HS-5 (cell line): ENCODE results near the gene TBX21.

Experiments
- DNase-seq: peaks from one replicate; pipeline ENCODE4 v3.0.0-alpha.2; 2012; ENCODE audit warnings: low read depth

Gene TBX21

DNA sequence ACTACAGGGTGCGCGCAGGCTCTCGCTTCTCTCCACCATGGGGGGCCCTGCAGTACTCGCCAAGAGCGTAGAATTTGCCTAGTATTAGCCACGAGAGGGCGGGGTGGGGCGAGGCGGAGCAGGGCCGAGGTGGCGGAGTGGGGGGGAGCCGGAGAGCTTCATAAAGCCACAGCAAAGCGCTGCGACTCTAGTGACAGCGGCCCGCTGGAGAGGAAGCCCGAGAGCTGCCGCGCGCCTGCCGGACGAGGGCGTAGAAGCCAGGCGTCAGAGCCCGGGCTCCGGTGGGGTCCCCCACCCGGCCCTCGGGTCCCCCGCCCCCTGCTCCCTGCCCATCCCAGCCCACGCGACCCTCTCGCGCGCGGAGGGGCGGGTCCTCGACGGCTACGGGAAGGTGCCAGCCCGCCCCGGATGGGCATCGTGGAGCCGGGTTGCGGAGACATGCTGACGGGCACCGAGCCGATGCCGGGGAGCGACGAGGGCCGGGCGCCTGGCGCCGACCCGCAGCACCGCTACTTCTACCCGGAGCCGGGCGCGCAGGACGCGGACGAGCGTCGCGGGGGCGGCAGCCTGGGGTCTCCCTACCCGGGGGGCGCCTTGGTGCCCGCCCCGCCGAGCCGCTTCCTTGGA is at the start of gene TBX21:
TBX21 (plus strand) TSS at position 190 of the 627 bp plus-strand sequence; CDS start at position 409, 219 bp downstream.
- DNase-seq: no peak

GRCh38 chr17:47684025-47684424 is 49.0 kb upstream of the TBX21 start:
- no peak for DNase-seq

DNA sequence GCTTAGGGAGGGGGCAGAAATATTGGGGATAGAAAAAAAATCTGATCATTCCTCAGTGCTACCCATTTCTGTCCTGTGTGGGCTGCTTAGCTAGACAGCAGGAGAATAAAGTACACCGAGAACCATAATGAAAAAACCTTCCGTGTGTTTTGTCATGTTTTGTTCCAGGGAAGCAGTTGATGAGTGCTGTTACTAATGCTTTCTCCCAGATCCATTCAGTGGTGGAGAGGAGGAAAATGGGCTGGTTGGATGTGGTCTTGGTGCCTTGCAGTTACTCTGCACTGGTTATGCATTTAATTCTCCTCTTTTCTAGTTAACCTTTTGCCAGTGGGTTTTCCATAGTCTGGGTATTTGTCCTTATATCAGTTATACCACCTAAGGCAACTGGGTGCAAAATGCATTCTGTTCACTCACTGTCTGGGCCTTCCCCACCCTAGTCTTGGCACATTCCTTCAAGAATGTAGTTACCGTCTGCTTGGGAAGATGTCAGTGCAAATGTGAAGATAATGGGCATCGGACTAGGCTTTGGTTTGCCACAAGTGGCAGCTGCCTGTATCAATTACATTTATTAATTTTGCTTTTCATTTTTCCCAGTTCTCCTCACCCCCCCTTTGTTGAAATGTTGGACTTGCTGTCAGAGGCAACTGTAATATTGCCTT is 48.4 kb upstream of the TBX21 start:
- DNase-seq: no peak

DNA sequence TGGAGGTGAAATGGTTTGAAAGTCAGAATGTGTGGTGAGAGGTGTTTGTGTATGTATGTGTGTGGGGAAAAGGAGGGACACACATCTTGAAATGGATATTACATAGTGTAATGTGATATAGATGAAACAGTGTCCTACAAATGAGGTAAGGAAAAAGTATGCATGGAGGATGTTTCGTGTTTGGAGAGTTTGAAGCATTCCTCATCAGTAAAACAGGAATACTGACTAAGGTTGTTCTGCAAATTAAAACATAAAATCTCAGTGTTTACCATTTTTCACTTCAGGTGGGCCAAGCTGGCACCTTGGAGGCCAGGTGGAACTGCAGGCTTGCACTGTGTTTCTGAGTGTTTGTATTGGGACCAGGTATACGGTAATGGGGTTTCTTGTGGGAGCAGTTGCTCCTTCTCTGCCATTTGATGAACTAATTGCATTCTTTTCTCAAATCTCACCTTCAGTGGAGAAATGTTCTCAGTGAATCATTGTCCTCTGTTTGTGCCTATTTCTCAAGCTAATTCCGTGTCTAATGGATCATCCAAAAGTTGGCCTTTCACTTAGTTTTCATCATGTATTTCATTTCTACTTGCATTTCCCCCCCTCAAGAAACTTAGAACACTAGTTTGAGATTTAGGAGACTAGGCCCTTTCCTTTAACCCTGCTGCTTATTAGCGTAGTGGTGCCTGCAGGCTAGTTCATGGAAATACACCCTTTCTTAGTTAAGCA is 47.3 kb upstream of the TBX21 start:
- no peak for DNase-seq

GRCh38 chr17:47686276-47686635 is 46.8 kb upstream of the TBX21 start:
- DNase-seq: no peak

- no peak for DNase-seq
These were observed 46.2 kb upstream of the TBX21 start for GRCh38 chr17:47686664-47687327.

DNA sequence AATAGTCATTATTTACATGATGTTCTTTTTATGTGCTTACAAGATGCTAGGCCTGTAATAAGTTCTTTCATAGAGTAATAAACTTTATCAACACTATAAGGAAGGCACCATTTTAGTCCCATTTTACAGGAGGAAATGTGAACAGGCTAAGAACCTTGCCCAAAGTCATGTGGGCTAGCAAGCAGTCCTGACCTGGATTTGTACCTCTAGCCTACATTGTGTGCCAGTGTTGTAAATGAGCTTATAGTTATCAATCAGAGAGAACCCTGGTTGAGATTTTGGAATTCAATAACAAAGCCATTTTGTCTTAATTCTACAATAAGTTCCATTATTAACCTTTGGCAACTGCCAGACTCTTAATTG is 45.7 kb upstream of the TBX21 start:
- no peak for DNase-seq

GRCh38 chr17:47687748-47688147 is 45.3 kb upstream of the TBX21 start:
- DNase-seq: no peak

- no peak for DNase-seq
These were observed 42.9 kb upstream of the TBX21 start for GRCh38 chr17:47690121-47690520.

- no peak for DNase-seq
These were observed 40.7 kb upstream of the TBX21 start for GRCh38 chr17:47692137-47692894.

GRCh38 chr17:47692895-47693730 is 39.9 kb upstream of the TBX21 start:
- DNase-seq: no peak

- DNase-seq: no peak
These were observed 39.1 kb upstream of the TBX21 start, which contains the start of gene TBKBP1 for GRCh38 chr17:47693731-47694580. Gene TBKBP1, plus strand, starts transcription at chr17:47694161. Its CDS starts 1,952 bp downstream, at chr17:47696113.

DNA sequence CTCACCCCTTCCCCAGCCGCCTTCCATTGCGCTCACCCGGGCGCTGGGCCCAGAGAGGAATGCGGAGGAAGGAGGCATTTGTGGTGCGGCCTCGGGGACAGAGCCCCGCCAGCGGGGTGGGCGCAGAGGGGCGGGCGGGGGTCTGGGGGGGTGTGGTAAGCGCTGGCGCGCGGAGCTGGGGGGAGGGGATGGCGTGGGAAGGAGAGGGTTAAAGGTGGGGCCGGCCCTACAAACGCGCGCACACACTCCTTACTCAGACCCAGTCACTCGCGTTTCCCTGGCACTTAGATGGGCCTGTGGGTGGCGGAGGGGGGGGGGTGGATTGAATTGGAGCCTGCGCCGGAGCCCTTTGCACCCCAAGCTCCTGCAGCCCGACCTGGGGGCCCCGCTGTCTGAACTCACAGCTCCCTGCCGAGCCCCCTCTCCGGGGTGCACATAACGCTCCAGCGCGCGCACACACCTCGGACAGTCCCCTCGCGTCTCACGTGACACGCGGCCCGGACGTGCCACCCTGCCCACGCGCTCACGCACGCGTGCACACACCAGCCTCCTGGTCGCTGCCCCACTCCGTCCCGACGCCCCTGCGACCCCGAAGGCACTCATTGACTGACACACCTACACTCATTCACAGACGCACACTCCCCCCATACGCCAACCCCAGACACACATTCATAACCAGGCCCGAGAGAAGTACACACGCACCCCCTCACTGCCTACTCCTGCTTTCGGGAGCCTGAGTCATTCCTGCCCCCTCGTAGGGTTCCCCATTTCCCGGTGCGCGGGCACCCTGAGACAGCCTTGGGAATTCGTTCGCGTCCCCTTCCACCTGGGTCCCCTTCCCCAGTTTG is 38.2 kb upstream of the TBX21 start:
- DNase-seq: no peak

DNA sequence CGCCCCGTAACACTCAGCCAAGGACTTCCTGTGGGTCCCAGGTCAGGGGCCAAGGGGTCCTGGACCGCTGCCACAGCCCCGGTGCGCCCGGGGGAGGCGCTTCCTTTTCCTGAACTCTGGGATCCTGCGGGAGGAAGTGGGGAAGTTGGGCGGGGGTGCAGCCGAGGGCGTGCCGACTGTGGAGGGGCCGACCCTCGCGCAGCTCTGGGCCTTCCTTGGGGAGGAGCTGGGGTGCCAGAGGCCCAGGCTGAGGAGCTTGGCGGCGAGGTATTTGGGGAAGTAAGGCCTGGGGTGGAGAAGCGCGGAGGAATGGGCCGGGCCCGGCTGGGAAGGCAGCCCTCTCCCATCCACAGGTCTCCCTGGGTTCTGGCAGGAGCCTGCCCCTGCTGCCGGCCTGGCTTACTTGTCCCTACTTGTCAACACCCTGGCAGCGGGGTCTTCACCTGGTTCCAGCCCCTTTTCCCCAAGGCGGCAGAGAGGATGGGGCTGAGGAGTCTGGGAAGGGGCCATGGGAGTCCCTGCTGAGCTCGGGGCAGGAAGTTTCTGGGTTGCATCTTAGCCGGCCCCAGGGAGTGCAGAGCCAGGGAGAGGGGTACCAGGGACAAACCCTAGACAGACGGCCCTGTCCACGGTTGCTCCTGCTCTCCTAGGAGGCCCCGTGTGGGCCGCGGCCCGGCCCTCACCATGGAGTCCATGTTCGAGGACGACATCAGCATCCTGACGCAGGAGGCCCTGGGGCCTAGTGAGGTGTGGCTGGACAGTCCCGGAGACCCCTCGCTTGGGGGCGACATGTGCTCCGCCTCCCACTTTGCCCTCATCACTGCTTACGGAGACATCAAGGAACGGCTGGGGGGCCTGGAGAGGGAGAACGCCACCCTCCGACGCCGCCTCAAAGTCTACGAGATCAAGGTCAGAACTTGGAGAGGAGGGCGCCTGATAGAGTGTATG is 37.3 kb upstream of the TBX21 start:
- no peak for DNase-seq

GRCh38 chr17:47696717-47697642 is 36.1 kb upstream of the TBX21 start:
- DNase-seq: no peak

DNA sequence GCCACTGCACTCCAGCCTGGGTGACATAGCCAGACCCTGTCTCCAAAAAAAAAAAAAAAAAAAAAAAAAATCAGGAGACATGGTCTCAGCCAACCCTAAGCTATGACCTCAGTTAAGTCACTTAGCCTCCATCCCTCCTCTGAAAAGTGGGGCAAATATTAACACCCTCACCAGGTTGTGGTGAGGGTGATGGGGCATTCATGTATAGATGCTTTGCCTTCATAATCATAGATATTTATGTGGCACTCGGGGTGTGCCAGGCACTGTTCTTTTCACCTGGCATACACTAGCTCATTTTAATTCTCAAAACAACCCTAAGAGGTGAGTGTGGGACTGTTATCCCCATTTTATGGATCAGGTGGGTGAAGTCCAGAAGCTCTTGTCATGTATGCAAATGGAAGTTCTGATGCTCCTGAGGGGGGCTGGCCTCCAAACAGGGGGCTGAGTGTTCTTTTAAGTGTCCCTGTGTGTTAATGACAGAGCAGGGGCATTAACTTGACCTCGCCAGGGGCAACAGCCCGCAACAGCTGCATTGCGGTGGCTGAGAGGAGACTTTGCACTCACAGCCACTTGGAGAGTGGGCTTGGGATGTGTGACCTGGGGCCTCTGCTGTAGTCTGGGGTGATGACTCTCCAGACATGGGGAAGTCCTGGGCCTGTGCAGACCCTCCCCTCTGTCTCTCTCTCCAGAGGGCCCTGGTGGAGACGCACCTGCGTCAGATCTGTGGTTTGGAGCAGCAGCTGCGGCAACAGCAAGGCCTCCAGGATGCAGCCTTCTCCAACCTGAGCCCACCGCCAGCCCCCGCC is 34.9 kb upstream of the TBX21 start:
- DNase-seq: no peak
